NCI-H1694 treated with DMSO at 0.1 percent for 48 hours (cell line): Measurements from ENCODE around the gene ZNF330.

Experiments
- DNase-seq: peaks from one replicate; lab custom pipeline; 2025; lab: John Stamatoyannopoulos, UW

The ZNF330 gene

DNA sequence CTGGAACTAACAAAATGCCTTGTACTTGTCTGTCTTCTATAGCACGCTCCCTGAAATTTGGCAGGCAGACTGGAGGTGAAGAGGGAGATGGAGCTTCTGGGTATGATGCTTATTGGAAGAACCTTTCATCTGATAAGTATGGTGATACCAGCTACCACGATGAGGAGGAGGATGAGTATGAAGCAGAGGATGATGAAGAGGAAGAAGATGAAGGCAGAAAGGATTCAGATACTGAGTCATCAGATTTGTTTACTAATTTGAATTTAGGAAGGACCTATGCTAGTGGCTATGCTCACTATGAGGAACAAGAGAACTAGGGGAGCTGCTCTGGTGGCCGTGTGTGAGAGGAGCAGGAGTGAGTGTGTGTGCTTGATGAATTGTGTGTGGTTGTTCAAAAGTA, 13.0 kb downstream of the ZNF330 start:
- no peak for DNase-seq

DNA sequence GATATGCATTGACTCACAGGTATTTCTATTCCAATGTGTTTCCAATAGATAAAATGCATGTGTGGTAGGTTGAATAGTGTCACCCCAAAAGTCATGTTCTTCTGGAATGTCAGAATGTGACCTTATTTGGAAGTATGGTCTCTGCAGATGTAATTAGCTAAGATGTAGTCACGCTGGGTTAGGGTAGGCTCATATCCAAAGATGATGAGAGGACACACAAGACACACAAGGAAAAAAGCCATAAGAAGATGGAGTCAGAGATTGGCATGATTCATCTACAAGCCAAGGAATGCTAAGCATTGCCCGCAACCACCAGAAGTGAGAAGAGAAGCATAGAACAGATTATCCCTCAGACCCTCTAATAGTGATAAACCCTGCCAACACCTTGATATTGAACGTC, 17.5 kb downstream of the ZNF330 start:
- no peak for DNase-seq

DNA sequence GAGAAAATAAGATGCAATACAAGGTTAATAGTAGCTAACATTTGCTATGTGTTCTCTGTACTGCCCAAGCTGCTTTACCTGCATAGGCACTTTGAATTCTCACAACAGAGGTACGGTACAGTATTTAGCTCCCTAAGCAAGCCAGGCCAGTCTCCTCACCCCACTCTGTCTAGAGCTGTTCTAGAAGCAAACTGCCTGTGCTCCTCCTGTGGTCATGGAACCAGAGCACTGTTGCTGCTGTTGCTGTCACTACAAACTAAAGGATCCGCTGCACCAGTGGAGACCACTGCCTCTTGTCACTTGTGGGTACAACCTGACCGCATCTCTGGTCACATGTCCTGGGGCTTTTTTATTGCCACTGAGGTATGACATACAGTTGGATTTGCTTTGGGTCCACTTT, 19.6 kb downstream of the ZNF330 start:
- DNase-seq = no peak

- no peak for DNase-seq
Measured at GRCh38 chr4:141240671-141241070, 20.0 kb downstream of the ZNF330 start.

DNA sequence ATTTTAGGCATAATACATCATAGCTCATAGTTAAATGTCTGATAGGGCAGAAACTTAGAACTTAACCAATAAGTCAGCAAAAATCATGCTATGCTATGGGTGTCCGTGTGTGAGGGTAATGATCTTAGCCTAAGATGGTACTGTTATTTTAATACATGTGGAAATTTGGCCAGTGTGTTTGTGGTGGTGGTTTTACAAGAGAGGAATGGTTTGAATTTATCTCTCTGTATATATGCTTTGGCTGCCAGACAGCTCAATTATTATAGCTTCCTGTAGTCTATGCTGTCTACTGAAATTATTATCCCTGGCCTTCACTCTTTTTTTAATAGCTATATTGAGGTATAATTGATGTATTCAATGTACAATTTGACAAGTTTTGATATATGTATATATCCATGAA, 21.3 kb downstream of the ZNF330 start:
- DNase-seq = no peak

DNA sequence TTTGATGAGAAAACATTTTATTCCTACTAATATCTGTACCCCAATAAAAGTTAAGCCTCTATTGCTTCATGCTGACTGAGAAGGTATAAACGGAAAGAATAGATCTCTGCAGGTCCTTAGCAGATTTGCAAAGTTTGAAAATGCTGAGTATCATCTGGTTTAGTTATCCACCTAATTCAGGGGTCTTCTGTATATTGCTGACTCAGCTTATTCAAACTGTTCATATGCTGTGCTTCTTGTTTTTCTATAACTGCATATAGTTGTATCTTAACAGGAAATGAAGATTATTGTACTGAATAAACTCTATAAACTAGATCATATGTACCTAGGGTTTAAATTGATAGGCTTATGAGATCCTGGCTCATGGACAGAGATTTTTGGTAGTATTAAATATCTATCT, 23.7 kb downstream of the ZNF330 start:
- DNase-seq = no peak

- DNase-seq = no peak
Measured at GRCh38 chr4:141246243-141246642, 25.5 kb downstream of the ZNF330 start.

DNA sequence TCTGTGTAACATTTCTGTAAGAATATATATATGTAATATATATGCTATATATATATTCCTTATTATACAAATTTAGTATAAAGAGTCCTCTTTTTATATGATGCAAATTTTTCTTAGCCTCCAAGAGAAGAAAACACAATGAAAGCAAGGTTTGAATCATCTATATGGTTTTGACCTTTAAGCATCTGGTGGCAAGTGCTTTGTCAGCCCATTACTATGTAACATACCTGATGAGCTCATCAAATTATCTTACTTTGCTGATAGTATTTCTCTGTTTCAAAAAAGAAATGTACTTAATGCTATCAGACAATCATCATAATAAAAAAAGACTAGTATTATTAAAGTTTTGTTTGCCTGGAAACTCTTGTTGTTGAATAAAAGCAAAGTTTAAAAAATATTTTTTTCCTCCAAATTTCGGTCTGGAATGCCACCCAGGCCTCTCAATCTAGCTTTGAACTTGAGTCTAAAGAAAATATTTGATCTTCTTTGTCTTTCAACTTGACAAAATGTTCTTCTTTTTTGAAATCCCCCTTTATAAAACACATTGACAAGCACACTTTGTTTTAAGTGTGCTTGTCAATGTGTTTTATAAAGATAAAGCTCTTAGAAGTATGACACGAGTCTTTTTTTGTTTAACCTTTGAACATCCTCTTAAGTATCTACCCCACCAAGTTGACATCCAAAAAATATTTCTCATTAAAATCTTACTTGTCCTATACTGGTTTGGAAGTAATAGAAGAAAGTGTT, 26.2 kb downstream of the ZNF330 start:
- no peak for DNase-seq

- no peak for DNase-seq
Measured at GRCh38 chr4:141247430-141247780, 26.7 kb downstream of the ZNF330 start.

- no peak for DNase-seq
Measured at GRCh38 chr4:141248029-141248428, 27.3 kb downstream of the ZNF330 start.

DNA sequence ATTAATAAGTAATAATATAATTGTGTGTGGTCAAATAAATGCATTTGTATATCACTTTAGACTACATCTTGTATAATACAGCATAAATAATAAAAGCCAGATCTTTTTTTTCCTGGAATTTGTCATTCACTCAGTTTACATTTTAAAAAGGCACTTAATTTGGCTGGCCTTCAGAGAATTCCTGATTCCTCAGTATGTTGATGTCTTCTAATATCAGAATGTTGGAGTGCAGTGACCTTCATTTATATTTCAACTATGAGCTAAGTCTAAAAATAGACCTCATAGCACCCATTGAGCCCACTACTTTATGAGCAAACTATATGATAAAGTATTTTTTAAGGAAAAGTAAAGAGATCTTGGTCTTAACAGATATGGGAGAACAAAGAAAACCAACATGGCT, 27.8 kb downstream of the ZNF330 start:
- DNase-seq = no peak

GRCh38 chr4:141254326-141254725, 33.6 kb downstream of the ZNF330 start:
- no peak for DNase-seq

DNA sequence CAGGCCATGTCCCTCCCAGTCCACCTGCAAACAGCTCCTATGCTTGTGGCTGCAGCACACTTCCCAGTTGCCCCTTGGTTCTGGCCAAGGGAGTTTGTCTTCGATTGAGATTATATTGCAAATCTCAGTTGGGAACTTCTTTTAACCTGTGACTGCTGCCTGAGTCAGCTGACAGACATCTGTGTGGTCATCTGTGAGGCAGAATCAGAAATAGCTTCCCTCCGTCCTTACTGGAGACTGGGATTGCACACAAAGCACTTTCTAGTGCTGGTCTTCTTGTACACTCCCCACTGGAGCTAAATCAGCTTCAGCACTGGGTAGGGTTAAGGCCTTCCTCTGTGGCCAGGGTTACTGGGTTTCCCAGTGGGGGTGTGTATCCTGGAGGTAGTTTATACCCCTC, 34.3 kb downstream of the ZNF330 start:
- DNase-seq = no peak

DNA sequence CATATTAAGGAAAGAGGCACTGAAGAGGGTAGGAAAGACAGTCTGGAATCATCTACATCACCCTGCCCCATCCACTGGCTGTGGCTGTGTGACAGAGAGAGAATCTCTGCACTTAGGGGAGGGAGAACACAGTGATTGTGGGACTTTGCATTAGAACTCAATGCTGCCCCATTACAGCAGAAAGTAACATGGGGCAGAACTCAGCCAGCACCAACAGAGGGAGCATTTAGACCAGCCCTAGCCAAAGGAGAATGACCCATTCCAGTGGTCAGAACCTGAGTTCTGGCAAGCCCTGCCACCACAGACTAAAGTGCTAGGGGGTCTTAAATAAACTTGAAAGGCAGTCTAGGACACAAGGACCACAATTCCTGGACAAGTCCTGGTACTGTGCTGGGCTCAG, 37.9 kb downstream of the ZNF330 start:
- DNase-seq = no peak

GRCh38 chr4:141275834-141276233, 55.1 kb downstream of the ZNF330 start:
- DNase-seq = no peak

GRCh38 chr4:141283152-141283551, 62.5 kb downstream of the ZNF330 start:
- no peak for DNase-seq

- no peak for DNase-seq
Measured at GRCh38 chr4:141283563-141283962, 62.9 kb downstream of the ZNF330 start.
